Stimulated activated CD8-positive, alpha-beta memory T cell treated with anti-CD3 and anti-CD28 coated beads, Interleukin-15, amount 100 ng/mL, for 1 hour (primary cell): ENCODE data around the gene APEX2.
"Not testable (repeated sequence)": the region's sequence is repeated elsewhere in the genome, so short reads cannot be mapped to it uniquely, and the experiment has no call there.

Experiments used
- DNase-seq: peaks from one replicate; pipeline ENCODE4 v3.0.0-alpha.2; 2020; ENCODE audit warnings: low read depth

Gene APEX2, protein sequence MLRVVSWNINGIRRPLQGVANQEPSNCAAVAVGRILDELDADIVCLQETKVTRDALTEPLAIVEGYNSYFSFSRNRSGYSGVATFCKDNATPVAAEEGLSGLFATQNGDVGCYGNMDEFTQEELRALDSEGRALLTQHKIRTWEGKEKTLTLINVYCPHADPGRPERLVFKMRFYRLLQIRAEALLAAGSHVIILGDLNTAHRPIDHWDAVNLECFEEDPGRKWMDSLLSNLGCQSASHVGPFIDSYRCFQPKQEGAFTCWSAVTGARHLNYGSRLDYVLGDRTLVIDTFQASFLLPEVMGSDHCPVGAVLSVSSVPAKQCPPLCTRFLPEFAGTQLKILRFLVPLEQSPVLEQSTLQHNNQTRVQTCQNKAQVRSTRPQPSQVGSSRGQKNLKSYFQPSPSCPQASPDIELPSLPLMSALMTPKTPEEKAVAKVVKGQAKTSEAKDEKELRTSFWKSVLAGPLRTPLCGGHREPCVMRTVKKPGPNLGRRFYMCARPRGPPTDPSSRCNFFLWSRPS

DNA sequence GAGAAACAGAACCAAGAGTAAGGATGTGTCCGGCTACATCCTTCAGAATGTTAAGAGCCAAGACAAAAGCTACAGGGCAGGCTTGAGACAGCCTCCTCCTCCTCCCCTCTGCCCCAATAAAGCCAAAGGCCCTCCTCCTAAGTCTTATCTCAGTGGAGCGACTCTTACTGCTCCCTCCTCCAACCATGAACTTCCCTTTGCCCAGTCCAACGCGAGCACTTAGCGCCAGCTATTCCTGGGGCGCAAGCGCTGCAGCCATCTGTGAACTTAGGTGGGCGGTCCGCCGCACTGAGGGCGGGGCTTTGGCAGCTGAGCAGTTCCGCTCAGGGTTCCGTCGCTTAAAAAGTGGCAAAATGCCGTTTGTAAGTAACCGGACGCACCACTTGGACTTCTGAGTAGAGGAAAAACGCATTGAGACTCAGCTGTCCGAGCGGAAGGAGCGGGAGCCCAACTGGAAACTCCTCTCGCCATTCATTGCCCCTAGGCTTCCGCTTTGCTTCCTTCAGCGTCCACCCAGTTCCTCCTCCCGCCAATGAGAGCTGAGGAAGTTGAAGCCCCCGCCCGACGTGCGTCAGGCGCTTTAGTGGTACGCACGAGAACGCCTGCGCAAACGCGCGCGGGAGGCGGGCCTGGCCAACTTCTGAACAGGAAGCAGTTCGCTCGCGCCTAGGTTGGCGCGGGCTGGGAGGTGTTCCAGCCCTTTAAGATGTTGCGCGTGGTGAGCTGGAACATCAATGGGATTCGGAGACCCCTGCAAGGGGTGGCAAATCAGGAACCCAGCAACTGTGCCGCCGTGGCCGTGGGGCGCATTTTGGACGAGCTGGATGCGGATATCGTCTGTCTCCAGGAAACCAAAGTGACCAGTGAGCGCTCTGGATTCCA lies at the start of gene APEX2:
Gene APEX2 (plus strand): TSS at position 647 of the 882 bp plus-strand sequence. CDS start 60 bp downstream, at position 707.
- peak; percentile 67 for DNase-seq

DNA sequence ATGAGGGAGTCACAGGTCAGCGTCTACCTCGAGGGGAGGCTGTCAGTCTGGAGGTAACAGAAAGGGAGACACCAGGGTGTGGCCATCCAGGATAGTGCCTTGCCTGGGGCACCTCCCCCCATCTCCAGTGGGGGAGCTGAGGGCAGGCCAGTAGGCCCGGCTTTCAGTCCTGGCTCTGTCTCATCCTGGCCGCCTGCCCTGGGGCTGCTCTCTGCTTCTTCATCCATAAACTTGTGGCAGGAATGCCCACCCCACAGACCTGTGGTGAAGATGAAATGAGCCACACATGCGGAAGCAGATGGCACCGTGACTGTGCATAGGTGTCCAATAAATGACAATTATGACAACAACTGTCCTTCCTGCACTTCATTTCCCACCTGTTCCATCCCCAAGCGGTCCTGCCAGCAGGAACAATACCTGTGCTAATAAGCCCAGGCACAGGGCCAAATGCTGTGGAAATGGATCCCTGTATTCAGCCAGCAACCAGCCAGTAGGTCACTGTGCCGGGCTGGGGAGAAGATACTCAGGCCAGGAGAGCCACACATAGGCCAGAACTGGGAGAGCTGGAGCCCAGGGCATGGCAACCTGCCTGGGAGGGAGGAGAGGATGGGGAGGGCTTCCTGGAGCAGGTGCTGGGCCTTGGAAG lies 49.3 kb upstream of the APEX2 start:
- DNase-seq = no peak

DNA sequence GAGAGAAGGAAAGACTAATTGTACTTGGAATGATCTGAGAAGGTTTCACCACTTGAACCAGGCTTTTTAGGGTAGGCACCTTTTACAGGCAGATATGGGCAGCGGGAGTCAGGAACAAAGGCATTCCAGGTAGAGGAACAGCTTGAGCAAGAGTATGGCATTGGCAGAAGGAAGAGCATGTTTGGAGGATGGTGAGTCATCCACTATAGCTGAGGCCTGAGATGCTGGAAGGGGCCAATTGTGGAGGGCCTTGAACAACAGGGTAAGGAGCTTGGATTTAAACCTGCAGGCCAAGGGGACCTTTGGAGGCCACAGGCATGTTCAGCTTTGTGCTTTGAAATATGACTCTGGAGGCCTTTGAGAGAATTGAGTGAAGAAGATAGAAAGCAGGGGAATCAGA lies 38.4 kb upstream of the APEX2 start:
- no peak for DNase-seq

DNA sequence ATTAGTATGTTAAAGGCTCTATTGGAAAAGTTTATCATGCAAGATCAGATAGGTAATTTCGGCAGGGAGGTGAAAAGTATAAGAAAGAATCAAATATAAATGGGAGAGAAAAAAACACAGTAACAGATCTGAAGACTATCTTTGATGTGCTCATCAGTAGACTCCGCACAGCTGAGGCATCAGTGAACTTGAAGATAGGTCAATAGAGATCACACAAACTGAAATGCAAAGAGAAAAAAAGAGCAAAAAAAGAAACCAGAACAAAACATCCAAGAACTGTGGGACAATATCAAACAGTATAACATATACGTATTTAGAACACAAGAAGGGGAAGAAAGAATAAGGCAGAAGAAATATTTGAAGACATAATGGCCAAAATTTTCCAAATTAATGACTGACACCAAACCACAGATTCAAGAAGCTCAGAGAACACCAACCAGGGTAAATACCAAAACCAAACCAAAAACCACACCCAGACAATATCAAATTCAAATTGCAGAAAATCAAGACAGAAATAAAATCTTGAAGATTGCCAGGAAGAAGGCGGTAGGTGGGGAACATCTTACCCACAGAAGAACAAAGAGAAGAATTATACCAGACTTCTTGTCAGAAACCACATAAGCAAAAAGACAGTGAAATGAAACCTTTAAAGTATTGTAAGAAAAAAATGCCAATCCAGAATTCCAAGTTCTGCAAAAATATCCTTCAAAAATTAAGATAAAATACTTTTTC lies 35.2 kb upstream of the APEX2 start:
- no peak for DNase-seq

DNA sequence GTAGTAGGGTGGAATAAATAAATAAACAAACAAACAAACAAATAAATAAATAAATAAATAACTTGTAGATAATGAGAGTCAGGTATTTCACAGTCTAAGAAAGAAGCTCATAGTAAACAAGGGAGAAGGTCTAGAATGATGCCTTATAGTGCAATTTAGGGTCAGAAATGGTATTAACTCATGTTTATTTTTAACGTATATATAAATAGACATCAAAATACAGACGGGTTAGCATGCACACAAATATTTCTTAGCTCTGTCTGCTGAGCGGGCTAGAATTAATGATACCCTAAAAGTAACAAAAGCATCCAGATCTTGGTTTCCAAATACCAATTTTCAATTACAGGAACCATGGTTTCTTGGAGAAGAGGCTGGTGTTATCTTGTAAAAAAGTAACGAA lies 22.8 kb upstream of the APEX2 start:
- no peak for DNase-seq

DNA sequence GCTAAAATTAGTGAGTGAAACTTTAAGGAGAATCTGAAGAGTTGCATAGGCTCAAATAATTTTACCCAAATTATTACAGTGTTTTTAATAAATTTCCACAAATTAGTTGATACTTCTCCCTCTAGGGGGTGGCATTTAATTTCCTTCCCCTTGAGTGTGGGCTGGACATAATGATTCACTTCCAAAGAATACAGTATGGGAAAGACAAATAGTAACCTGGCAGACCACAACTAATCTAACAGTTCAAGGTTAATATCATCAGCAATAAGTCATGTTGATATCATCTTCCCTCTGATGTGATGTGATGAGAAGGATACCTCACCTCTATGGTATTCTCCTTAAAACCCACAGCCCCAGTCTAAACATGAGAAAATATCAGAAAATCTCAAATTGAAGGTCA lies 21.7 kb upstream of the APEX2 start:
- no peak for DNase-seq

DNA sequence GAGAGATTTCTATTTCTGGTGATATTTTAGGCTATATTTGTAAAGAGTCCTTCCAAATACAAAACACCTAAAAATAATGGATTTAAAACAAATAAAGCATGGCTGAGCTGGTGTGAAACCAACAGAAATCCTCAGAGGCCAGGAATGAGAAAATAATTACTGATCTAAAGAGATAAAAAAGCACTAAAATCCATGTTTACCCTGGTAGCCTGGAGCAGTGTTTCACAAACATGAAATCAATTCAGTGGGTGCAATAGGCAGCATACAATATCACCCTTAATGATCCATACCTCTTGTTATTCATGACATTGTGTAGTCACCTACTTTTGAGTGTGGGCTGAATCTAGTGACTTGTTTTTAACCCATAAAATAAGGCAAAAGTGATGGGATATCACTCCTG lies 20.7 kb upstream of the APEX2 start:
- DNase-seq = no peak

DNA sequence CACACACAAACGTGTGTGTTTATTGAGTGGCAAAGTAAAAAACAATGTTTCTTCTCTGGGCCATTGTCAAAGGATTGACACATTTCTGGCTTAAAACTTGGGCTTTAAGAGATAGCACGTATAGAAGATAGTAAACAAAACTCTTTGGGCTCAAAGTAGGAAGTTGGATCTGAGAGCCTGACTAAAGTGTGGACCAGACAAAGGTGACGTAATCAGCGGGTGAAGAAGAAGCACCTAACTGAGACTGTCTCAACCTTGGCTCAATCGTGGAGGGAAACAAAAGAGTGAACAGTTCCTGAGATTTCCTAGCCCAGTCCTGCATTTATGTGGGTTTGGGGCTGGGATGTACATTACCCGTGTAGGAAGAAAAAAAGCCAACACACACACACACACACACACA lies 19.8 kb upstream of the APEX2 start:
- DNase-seq = no peak

DNA sequence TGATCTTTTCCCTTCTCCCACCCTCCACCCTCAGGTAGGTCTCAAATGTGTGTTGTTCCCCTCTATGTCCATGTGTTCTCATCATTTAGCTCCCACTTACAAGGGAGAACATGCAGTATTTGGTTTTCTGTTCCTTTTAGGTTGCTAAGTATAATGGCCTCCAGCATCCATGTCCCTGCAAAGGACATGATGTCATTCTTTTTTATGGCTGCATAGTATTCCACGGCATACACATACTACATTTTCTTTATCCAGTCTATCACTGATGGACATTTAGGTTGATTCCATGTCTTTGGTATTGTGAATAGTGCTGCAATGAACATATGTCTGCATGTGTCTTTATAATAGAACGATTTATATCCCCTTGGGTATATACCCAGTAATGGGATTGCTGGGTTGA lies 16.9 kb upstream of the APEX2 start:
- not testable (repeated sequence) for DNase-seq

DNA sequence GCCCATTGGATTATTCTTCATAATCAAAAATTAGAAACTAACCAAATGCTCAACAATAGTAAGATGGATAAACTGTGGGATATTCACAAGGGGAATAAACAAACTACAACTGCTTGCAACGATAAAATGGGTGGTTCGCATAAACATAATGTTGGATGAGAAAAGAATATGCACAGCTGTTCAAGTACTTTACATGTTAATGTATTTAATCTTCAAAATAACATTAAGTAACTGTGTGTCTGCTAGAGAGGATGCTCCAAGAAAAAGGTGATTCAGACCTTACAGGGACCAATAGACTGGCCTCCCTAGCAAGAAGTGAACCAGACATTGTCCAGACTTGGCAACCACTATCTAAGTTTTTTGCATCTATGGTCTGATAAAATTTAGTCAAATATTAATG lies 8.5 kb upstream of the APEX2 start:
- no peak for DNase-seq

DNA sequence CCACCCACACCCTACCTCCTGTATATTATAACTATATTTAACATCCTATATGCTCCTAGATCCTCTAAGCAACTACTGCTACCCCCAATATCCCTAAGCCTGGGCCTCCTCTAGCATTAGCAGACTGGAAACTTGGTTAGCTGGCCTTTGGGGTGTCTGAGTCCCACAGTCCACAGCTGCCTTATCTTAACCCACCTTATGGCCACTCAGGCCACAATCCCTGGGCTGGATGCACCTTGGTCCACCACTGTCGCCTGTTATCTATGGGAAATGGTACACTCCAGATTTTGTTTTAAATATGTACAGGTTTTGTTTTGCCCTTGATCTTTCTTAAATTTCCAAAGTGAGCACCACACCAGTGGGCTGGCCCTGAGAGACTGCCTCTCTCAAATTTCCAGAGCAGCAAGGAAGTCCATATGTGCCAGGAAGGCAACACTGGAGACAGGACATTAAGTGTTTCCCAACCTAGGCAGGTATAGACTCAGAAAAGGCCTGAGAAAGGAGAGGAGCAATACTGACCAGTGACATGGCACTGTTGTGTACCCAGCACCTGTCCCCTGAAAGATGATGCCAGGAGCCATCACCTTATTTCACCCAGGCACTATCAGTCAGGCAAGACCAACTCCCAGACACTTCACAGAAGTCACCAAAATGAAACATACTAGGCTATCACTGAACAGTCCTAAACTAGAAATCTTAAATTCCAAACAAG lies 7.1 kb upstream of the APEX2 start:
- no peak for DNase-seq

DNA sequence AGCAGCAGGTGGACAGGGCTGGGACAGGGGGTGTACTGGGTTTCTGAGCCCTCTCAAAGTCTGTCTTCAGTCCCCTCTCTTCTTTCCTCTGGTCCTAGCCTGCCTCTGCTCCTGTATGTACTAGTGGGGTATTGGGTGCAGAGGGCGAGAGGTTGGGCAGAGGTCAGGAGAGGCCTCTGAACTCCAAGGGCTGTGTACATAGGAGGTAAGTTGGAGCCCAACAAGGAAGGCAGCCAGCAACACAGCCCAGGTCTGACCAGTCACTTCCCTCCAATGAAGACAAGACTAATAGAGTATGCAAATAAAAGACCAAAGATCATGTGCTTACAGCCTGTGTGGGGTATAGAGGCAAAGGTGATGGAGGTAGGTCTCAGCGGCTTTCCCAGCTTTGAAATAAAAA lies 6.1 kb upstream of the APEX2 start, which contains the start of gene PFKFB1:
Gene PFKFB1 (minus strand): TSS at position 90 of the 400 bp plus-strand sequence. CDS start 181 bp downstream, outside the sequence.
- DNase-seq = no peak

DNA sequence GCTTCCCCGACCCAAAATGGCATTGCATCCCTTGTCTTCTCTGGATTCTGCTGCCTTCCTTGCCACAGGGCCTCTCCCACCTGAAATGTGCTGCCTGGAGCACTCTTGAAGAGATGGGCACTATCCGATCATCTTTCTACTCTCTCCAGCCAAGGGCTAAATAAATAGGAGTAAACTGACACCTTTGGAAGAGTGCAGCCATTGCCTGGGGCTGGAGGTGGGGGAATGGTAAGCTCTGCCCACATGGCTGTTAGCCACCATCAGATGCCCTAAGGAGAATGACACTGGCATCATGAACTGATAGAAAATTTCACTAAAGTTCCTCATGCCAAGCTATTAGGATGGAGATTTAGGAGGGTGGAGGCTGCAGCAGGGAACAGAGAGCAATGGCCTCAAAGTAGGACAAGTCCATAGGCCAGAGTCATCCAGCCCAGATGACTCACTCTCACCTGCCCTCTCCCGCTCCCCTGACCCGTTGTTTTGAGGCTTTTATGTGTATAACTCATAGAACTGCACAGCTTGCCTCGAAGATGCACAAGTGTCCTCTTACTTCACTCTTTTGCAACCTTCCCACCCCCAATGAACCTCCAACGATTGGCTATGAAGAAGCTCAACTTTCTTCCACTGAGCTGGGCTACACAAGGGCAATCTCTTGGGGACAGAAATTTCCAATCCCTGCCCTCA lies 5.4 kb upstream of the APEX2 start:
- no peak for DNase-seq

DNA sequence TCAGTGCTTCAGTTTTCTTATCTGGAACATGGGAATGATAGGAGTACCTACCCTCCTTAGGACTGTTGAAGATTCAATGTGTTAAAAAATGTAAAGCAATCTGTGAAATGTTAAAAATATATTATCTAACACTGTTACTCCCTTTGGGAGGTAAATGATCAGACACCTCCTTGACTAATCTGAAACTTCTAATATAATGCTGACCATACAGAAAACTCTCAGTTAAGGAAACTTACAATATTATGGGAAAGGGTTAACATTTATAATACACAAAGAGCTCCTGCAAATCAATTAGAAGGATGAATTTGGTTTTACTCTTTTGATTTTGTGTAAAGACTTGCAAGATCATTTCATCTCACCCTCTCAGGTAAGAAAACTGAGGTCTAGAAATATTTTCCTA lies 4.5 kb upstream of the APEX2 start:
- DNase-seq = no peak

DNA sequence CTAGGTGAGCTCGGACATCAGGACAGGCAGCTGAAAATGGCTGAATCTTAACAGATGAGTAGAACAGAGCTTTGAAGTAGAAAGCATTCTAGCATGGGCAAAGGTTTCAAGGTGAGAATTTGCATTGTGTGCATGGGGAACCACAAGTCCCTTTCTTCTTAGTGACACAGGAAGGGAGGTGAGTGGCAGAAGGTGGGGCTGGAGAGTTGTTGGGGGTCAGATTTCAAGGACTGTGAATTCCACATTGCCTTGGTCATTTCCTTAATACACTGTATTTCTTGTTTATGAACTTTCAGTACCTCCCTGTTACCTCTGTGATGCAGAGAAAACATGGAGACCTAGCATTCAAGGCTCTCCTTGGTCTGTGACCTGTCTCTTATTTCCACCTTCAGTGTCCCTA lies 4.1 kb downstream of the APEX2 start:
- DNase-seq = no peak

DNA sequence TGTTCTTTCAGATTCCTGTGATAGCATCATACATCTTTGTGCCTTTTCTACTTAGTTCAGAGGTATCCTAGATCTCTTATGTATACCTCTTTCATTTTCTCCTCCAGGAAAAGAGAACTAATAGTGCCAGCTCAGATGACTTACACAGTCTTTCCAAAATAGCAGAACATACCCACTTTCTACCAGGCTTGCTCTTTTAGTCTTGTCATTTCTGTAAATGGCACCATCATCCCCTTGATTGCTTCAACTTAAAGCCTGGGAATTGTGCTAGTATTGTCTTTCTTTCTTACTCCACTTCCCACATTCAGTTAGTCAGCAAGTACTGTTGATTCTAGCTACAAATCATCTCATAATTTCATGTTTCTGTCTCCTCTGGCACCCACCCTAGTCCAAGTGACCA lies 5.1 kb downstream of the APEX2 start:
- no peak for DNase-seq

DNA sequence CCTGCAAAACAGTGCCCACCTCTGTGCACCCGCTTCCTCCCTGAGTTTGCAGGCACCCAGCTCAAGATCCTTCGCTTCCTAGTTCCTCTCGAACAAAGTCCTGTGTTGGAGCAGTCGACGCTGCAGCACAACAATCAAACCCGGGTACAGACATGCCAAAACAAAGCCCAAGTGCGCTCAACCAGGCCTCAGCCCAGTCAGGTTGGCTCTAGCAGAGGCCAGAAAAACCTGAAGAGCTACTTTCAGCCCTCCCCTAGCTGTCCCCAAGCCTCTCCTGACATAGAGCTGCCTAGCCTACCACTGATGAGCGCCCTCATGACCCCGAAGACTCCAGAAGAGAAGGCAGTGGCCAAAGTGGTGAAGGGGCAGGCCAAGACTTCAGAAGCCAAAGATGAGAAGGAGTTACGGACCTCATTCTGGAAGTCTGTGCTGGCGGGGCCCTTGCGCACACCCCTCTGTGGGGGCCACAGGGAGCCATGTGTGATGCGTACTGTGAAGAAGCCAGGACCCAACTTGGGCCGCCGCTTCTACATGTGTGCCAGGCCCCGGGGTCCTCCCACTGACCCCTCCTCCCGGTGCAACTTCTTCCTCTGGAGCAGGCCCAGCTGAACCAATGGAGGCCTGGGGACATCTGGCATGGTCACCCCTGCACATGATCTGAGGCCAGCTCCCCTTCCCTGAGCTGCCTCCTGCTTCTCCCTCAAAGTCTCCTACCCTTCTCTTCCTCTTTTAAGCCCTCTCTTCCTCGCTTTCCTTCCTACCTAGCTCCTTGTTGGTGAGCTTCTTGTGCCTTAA lies 6.9 kb downstream of the APEX2 start:
- no peak for DNase-seq

DNA sequence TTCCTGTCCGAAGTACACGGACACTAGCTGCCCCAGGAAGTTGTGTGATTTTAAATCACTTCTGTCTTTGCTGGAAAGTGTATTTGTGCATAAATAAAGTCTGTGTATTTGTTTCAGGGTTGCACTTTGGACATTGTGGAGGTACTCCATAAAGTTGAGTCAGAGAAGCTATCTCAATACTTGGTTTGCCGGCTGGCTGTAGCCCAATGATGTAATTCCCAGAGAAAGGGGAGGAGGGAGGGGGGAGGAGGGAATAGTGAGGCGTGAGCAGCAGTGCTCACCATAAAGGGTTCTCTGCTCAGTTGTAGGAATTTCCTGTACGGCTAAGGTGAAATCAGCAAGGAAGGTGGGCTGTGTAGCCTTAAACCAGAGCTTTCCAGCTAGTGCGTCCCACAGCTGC lies 7.5 kb downstream of the APEX2 start:
- DNase-seq = no peak

DNA sequence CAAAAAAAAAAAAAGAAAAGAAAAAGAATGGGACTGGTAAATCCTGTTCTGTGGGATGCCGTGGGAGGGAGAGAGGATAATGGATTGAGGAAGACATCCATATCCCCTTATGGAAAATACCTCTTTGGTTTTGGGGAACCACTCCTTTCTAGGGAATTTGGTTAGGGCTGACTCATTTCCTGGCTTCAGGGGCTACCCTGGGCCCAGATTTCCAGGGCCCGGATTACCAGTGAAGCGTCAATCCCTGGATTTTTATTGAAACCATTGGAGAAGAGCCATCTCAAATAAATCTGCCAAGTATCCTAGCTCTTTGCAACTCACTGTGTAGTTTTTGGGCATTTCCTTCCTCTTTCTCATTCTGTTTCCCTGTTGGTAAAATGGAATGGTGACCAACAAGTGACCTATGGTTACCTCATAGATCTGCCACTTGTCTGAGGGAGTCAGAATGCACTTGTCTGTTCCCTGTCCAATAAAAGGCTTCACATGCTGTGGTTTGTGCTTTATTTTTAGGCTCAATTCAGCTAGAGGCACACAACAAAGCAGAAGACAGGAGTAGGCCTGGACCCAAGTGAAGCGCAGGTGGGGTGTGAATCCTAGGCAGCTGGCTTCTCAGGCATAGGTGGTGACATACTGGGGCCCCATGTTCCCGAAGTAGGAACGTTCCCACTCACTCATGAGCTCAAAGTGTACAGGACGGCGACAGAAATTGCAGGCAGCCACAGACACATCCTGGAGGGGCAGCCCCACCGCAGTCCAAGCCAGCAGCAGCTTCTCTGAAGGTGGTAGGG lies 8.6 kb downstream of the APEX2 start:
- no peak for DNase-seq
